Measurements from ENCODE around the gene SCARB2. TPM values are rescaled to one million over a fixed set of nuclear protein-coding genes. Genes with fewer than 3 reads are reported as not detected.

The SCARB2 gene
- total RNA-seq, 1 experiment from 2014 or later: 51.3 TPM

GRCh38 chr4:76251441-76252270 lies 38.0 kb upstream of the SCARB2 start, which contains the start of gene FAM47E:
Gene FAM47E (plus strand): TSS chr4:76251721. CDS start chr4:76251747, 26 bp downstream.
- DNase-seq (ENCODE audit: low read depth, low spot score) (no peak), ATAC-seq (peak; percentile 89)
- intact Hi-C loops (cut with micrococcal nuclease): no loop called here
- RAD21 ChIA-PET (ENCODE audit: low non-redundant PET in 1 of 2, low total read pairs in 2 of 2, uncharacterized antibody in 2 of 2, unreplicated experiment in 2 of 2): no interaction called here
- no peak within 1 kb of the TSS for H2AFZ ChIP-seq (ENCODE audit: low read depth, low read length, poor library complexity, severe bottlenecking)
- peak within 1 kb of the TSS; percentile 30; the same call in 1 of the 2 replicates for H3K9ac ChIP-seq (ENCODE audit: low read length)
- H3K36me3 ChIP-seq (ENCODE audit: control insufficient read depth in 1 of 2, insufficient read depth in 2 of 2, low read length in 2 of 2): no peaks in the 10 kb centered on the region
- H4K20me1 ChIP-seq (ENCODE audit: insufficient read depth): no peaks in the 10 kb centered on the region
- BruUV-seq (replicated peaks): no TSS peak
- H3K4me2 ChIP-seq (ENCODE audit: low read length): peak within 1 kb of the TSS; percentile 71
- H3K27ac ChIP-seq (ENCODE audit: low read depth, low read length): no peak within 1 kb of the TSS; the same call in 1 of the 2 replicates
- peak within 1 kb of the TSS; percentile 40 to 52 for H3K4me3 ChIP-seq (replicated peaks in 1 of 2; ENCODE audit: low read depth in 1 of 2, low read length in 2 of 2)
- no peaks in the 10 kb centered on the region for H3K79me2 ChIP-seq (ENCODE audit: insufficient read depth, low read length)
- no peaks in the 10 kb centered on the region for H3K9me2 ChIP-seq (ENCODE audit: insufficient read depth)
- H3K9me3 ChIP-seq (ENCODE audit: control insufficient read depth in 1 of 2, insufficient read depth in 1 of 2, low read depth in 1 of 2, low read length in 2 of 2): no peaks in the 10 kb centered on the region
- CTCF ChIA-PET: no interaction called here
- POLR2A ChIA-PET: no interaction called here
- H3K4me1 ChIP-seq (ENCODE audit: control insufficient read depth in 1 of 2, insufficient read depth in 2 of 2, low read length in 2 of 2): peaks cover 5 to 7% of the 10 kb centered on the region in 2 experiments; a peak in 3 of 4 replicates
- H3K27me3 ChIP-seq (ENCODE audit: insufficient read depth, low read length): no peaks in the 10 kb centered on the region
- TF ChIP-seq MAX (IDR thresholded peaks at IDR 0.05) (no peak), POLR2AphosphoS5 (IDR thresholded peaks at IDR 0.05; ENCODE audit: low read depth, low read length) (0 out of 2 replicates have a peak, but pooled peaks have one; percentile 18), ATF3 (IDR thresholded peaks at IDR 0.05) (no peak), CEBPB (IDR thresholded peaks at IDR 0.05; ENCODE audit: low read depth) (no peak), REST (IDR thresholded peaks at IDR 0.05; ENCODE audit: low read depth) (no peak), EGR1 (IDR thresholded peaks at IDR 0.05; ENCODE audit: low read depth) (no peak), SIN3A (IDR thresholded peaks at IDR 0.05; ENCODE audit: low read depth) (no peak), SRF (IDR thresholded peaks at IDR 0.05; ENCODE audit: low read depth) (no peak), EZH2 (IDR thresholded peaks at IDR 0.05) (no peak), JUND (IDR thresholded peaks at IDR 0.05) (no peak), RAD21 (IDR thresholded peaks at IDR 0.05; ENCODE audit: low read depth) (peak; percentile 23; the same call in 1 of the 2 replicates), SP1 (IDR thresholded peaks at IDR 0.05; ENCODE audit: low read depth) (no peak), ZNF274 (IDR thresholded peaks at IDR 0.05; ENCODE audit: low read depth, low read length) (no peak), CBX3 (IDR thresholded peaks at IDR 0.05; ENCODE audit: low read depth) (no peak), EZH2phosphoT487 (IDR thresholded peaks at IDR 0.05; ENCODE audit: borderline replicate concordance) (no peak), ZFX (IDR thresholded peaks at IDR 0.05) (no peak), ZBTB33 (IDR thresholded peaks at IDR 0.05; ENCODE audit: extremely low read depth, insufficient replicate concordance, low read length) (no peak), CTCF (IDR thresholded peaks at IDR 0.05 in 2 of 3, conservative IDR thresholded peaks at IDR 0.05 in 1 of 3; ENCODE audit: borderline replicate concordance in 1 of 3, insufficient read depth in 1 of 3, low read depth in 2 of 3, low read length in 2 of 3) (peak in 1 of 3 experiments; percentile 22; a peak in 1 of 6 replicates), YY1 (IDR thresholded peaks at IDR 0.05; ENCODE audit: extremely low read depth, insufficient replicate concordance, low read depth, low read length) (peak; percentile 62)

Measured in HCT116 (cell line).